Right forelimb (tissue), 1 donor: ENCODE measurements around the gene ELMO2.
"Not testable (repeated sequence)": the region's sequence is repeated elsewhere in the genome, so short reads cannot be mapped to it uniquely, and the experiment has no call there.

ENCODE experiments used
- DNase-seq: peaks from one replicate; pipeline ENCODE4 v3.0.0-alpha.2; 2018

ELMO2 gene

GRCh38 chr20:46401478-46401860, 4.9 kb downstream of the ELMO2 start:
- DNase-seq: no peak

DNA sequence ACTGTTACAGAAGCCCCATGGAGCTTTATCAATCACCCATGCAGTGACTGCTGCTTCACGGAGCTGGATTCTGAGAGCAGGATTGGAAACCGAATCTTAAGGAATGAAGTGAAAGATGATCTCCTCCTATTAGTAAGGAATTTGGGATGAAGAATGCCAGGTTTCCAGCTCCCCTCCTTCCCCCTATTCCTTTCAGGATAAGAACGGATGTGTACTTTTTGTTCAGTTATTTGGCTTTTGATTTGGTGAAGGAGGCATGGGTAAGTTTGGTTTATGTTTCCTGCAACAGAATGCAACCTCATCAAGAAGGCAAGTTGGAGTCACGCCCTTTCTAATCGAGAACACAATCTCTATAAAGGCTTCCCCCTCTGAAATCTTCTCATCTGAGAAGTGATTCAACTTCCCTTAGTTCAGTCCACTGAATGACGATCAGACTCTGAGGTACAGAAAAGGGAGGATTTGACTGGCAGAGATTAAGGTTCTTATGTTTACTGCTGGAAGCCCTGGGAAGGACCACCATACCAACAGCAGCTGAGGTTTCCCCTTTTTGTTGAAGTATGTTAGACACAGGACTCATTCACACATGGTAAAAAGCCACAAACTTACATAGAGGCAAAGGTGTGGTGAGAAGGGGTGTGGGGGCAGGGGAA, 5.5 kb downstream of the ELMO2 start:
- DNase-seq: no peak

DNA sequence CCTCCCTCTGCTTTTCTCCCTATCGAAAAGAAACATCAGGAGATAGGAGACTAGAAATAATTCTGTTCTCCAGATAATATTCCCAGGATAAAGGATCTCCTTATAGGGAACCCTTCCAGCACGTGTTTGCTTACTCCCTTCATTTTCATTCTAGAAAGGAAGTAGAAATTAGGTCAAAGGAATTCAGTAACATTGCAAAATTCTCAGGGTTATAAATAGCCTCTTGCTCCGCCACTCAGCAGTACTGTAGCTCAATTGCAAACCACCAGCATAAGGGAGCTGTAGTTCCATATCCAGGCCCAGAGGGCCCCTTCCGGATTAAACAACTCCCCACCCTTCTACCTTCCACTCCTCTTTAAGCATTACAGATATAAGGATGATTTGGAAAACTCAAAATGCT, 6.2 kb downstream of the ELMO2 start:
- DNase-seq: no peak

GRCh38 chr20:46399401-46399800, 7.0 kb downstream of the ELMO2 start:
- no peak for DNase-seq

DNA sequence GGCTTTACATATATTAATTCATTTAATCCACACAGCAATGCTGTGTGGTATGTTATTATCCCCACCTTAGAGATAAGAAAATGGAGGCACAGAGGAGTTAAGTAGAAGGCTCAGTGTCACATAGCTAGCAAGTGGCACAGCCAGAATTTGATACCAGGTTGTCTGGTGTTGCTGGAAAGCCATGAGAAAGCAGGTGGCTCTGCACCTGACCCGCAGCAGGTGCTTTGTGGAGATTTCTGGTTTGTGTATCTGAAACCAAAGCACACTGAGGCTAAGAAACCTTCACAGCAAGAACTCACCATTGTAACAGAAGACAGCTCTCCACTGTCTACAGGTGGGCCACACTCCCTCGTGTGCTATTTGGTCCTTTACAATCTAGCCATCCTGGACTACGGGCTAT, 7.5 kb downstream of the ELMO2 start:
- no peak for DNase-seq

- DNase-seq: no peak
Observed at GRCh38 chr20:46396052-46396740, 10.2 kb downstream of the ELMO2 start.

GRCh38 chr20:46394872-46395760, 11.3 kb downstream of the ELMO2 start:
- DNase-seq: no peak

DNA sequence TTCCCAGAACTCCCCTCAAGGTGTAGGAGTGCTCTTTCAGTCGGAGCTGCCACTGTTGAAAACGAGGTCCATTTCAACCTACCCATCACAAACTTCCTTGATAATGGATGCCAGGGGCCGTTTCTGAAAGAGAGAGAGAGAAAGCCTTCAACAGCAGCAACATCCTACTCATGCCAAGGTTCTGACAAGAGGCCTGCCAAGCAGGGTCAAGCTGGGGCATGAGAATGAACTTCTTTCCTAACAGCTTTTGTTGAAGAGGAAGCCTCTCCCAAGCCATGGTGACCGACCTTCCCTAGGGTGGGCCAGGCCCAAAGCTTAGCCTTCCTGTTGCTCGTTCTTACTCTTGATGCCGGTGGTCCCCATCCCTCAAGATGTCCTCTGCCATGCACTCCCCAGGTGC, 12.4 kb downstream of the ELMO2 start:
- no peak for DNase-seq

DNA sequence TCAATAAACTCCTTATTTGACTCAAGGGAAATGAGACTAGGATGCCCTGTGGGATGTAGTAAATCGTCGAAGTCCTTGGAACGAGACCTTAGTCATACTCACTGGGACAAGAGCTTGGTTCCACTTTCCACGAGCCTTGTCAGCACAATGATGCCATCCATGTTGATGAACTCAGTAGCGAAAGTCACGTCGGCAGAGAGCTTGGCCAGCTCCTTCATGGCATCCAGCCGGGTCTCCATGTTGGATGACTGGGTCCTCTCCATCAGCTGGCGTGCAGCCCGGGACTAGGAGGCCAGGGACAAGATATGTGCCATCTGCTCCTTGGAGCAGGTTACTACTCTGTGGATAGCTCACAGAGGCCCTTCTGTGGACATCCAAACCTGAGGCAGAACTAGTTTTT, 17.5 kb downstream of the ELMO2 start:
- no peak for DNase-seq

- DNase-seq: no peak
Observed at GRCh38 chr20:46388201-46388836, 18.1 kb downstream of the ELMO2 start.

DNA sequence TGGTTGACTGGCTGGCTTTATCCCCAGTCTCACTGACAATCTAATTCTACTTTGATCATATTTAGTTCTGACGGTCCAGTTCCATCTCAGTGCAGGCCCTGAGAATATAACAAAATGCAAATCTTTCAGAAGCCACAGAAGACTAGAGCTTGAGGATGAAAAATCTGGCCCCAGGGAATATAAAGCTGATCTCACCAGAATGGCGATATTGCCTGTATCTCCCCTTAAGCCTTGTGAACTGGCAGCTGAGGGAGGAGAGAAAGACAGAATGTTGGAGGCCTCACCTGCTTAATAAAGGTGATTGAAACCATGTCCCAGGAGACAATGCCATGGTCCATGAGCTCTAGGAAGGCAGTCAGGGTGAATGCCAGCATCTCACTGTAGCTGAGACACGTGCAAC, 19.4 kb downstream of the ELMO2 start:
- not testable (repeated sequence) for DNase-seq

GRCh38 chr20:46378412-46379009, 27.9 kb downstream of the ELMO2 start:
- DNase-seq: no peak

DNA sequence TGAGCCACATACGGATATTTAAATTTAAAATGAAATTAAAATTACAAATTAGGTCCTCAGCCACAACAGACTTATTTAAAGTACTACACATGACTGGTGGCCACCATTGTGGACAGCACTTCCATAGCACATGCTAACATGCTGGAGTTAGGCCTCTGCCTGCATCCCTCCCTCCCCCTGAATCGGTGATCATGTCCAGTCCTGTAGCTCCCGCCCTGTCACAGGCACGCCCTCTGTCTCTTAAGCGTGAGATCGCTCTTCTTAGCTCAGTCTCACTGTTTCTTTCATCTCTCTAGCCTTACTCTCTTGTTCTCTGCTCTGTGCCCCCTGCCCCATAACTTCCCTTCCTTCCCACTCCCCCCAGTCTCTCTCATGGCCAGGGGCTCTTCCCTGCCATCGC, 28.9 kb downstream of the ELMO2 start:
- no peak for DNase-seq

DNA sequence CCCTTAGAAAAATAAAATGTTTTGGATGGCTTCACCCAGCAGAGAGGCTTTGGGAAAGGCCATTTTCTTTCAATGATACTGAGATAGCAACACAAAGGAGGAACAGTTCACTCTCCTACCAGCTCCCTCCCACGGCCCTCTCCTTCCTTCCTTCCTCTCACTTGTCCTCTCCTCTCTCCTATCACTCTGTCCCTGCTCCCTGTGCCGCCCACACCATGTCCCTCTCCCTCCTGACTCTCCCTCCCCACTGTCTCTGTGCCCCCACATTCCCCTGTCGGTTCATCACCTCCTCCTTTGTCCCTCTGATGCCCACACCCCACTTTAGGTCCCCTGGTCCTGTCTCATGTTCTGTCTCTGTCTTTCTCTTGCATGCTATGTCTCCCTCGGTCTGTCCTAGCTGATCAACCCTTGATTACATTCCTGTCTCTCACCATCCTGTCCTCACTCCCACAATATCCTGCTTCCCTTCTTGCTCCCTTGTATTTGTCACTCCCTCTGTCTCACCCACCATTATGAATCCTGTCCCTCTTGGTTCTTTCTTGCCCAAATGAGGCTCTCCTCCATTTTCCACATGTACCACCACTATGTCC, 30.1 kb downstream of the ELMO2 start:
- no peak for DNase-seq

DNA sequence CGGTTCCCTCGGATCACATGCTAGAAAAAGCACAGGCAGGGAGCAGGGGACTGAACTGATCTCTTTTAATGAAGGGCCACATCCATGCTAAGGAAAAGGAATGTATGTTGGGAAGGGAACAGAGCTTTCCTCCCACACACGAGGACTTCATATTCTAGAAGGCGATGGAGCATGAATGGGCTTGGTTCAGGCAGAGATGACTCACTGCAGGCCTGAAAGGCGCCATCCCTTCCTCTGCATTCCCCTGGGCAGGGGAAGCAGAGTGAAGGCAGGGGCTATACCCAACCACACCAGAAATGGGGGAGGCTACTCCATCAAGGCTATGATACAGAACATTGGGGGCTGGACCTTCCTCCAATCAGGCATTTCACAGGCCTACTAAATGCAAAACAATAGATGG, 30.6 kb downstream of the ELMO2 start:
- DNase-seq: no peak

DNA sequence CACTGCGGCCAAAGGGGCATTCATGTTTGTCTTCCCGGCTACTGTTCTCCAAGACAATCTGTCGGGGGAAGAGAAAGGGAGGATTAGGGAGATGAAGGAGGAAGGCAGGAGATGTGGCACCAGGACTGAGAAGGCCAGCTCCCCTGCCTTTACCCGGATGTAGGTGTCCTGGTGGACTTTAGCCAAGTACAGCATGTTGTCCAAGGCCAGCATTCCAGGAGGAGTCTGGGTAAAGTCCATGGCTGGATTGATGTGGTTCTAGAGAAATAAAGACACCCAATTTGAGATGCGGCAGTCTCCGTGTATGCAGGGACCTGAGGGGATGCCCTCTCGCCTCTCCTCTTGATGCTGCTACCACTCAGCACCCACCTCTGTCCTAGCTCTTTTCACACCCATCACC, 32.0 kb downstream of the ELMO2 start:
- no peak for DNase-seq

GRCh38 chr20:46371656-46372055, 34.8 kb downstream of the ELMO2 start:
- no peak for DNase-seq

DNA sequence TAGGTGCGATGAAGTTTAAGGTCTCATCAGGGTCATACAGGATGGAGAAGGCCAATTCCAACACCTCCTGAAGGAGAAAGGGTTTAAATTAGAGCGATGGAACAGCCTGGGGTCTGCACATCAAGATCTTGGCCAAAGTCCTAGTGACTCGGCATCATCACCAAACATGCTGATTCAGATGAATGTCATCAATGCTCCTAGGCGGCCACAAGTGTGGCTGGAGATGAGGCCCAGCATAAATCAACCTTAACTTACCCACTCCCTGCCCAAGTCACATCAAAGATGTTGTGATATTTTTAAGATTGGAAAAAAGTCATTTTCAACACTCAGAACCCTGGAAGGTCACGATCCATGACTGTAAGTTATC, 37.5 kb downstream of the ELMO2 start:
- no peak for DNase-seq

DNA sequence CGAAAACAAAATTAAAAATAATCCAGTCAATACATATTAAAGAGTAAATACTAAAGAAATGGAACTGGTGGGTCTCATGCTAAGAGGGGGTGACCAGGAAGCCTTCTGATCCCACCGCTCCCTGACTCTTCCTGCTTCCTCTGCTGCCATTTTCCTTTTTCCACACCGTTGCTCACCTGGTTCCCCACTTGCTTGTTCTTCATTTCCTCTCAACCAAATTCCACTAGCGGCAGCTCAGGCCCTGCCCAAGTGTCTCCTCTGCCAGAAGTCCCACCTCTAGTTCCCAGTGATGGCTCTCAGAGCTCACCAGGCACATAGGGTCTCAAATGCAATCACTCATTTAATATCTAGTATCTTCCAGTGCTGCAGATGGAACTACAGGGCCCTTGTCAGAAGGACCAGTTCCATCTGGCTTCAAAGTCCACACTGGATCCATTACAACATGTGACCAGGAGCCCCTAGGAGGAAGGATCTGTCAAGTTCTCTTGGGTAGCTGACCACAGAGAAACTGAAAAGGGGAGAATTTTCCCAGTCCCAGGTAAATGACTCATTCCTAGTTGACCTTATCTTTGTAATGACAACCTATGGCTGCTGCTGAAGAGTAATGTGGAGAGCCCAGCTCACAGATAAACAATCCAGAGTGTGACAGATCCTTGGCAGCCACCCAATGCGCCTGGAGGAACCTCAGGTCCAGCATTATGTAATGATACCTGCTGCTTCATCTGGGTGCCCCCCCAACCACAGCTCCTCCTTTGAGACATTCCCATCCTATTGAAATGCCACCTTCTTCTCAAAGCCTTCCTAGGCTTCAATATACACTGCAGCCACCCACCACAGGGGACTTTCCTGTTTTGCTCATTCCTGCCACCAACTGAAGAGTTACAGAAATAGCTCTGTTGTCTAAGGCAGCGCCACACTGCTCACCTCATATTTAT, 38.2 kb downstream of the ELMO2 start:
- no peak for DNase-seq

DNA sequence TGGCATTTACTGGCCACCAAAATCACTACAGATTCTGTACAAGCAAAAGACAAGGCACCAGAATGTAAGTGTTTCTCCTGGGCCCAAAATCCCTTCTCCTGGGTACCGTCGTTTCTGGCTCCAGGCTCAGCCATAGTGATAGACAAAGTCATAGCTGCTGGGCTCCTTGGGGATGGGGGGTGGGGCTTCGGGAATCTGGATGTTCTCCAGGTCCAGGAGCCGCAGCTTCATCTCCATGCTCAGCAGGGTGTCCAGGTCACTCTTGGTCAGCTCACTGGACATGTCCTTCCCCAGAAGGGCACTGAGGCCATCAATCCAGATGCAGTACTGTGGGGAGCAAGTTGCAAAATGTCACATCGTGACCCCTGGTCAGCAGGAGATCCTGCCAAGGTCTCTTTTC, 39.2 kb downstream of the ELMO2 start:
- DNase-seq: no peak

GRCh38 chr20:46366826-46367225, 39.6 kb downstream of the ELMO2 start:
- no peak for DNase-seq
